ENCODE data around the gene PLCXD1. TPM values are rescaled to one million over a fixed set of nuclear protein-coding genes. Genes with fewer than 3 reads are reported as not detected.

Gene PLCXD1
- total RNA-seq, 1 donor from 2014 or later: 25.7 TPM

GRCh38 chrX:337331-337831 is 56.2 kb downstream of the PLCXD1 start:
- Mint-ChIP-seq H3K27me3 (ENCODE audit: insufficient read depth, low read depth) (peaks cover 2% of the 10 kb centered on the region), H3K9me3 (peaks cover 30% of the 10 kb centered on the region), H3K4me1 (no peaks in the 10 kb centered on the region), H3K4me3 (no peak overlapping the region), H3K36me3 (peaks cover 37% of the 10 kb centered on the region), H3K27ac (no peak overlapping the region)
- H3K27me3 ChIP-seq: no peaks in the 10 kb centered on the region
- H3K9me3 ChIP-seq (ENCODE audit: low read depth): no peaks in the 10 kb centered on the region
- H3K4me3 ChIP-seq: no peak overlapping the region
- no peaks in the 10 kb centered on the region for H3K36me3 ChIP-seq
- no peak overlapping the region for H2AFZ ChIP-seq (replicated peaks)
- no peak for DNase-seq (ENCODE audit: low spot score)
- H3K9ac ChIP-seq: no peak overlapping the region
- H3K27ac ChIP-seq: no peak overlapping the region
- no peaks in the 10 kb centered on the region for H3F3A ChIP-seq (ENCODE audit: low read depth)
- no peak overlapping the region for H3K4me2 ChIP-seq
- no peaks in the 10 kb centered on the region for H3K4me1 ChIP-seq
- no peaks in the 10 kb centered on the region for H3K79me2 ChIP-seq (ENCODE audit: low read depth)
- TF ChIP-seq CTCF (IDR thresholded peaks at IDR 0.05): no peak
- TF ChIP-seq EZH2phosphoT487 (IDR thresholded peaks at IDR 0.05): no peak
- no peak for TF ChIP-seq EZH2 (IDR thresholded peaks at IDR 0.05)
- no peaks in the 10 kb centered on the region for H4K20me1 ChIP-seq (ENCODE audit: low read depth)

- Histone ChIP-seq H3K79me2 (ENCODE audit: low read depth) (no peaks in the 10 kb centered on the region), H3K27me3 (no peaks in the 10 kb centered on the region), H3K4me2 (no peak overlapping the region), H2AFZ (replicated peaks) (no peak overlapping the region), H4K20me1 (ENCODE audit: low read depth) (no peaks in the 10 kb centered on the region), H3K36me3 (no peaks in the 10 kb centered on the region), H3K9me3 (ENCODE audit: low read depth) (no peaks in the 10 kb centered on the region), H3K27ac (no peak overlapping the region), H3K4me1 (no peaks in the 10 kb centered on the region), H3F3A (ENCODE audit: low read depth) (no peaks in the 10 kb centered on the region), H3K4me3 (no peak overlapping the region), H3K9ac (no peak overlapping the region)
- peaks cover 30% of the 10 kb centered on the region for H3K9me3 Mint-ChIP-seq
- peaks cover 2% of the 10 kb centered on the region for H3K27me3 Mint-ChIP-seq (ENCODE audit: insufficient read depth, low read depth)
- peaks cover 37% of the 10 kb centered on the region for H3K36me3 Mint-ChIP-seq
- no peak for DNase-seq (ENCODE audit: low spot score)
- H3K4me3 Mint-ChIP-seq: no peak overlapping the region
- H3K4me1 Mint-ChIP-seq: no peaks in the 10 kb centered on the region
- no peak for TF ChIP-seq EZH2 (IDR thresholded peaks at IDR 0.05)
- no peak for TF ChIP-seq CTCF (IDR thresholded peaks at IDR 0.05)
- TF ChIP-seq EZH2phosphoT487 (IDR thresholded peaks at IDR 0.05): no peak
- H3K27ac Mint-ChIP-seq: no peak overlapping the region
These were observed 57.2 kb downstream of the PLCXD1 start for GRCh38 chrX:338281-338835.

DNA sequence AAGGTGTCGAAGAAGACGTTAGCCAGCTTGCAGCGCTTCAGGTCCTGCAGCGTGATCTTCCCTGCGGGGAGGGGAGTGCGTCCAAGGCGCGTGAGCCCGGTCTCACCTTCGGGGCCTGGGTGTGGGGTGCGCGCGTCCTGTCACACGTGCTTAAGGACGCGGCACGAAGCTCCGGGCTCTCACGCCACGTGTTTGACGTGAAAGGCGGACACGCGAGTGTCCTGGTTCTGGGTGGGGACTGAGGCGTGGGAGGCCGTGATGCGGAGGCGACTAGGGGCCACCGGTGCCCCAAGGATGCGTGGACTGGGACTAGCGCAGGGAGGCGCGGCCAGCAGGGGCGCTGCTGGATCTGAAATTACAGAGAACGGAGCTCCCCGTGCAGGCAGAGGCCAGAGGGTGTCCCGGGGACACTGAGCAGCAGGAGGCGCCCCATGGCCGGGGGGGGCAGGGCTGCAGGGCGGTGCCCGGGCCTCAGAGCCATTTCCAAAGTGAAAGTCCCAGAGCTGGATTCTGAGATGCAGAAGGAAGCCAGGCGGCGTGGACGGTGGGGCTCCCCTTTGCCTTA is 57.7 kb downstream of the PLCXD1 start:
- Mint-ChIP-seq H3K4me1 (no peaks in the 10 kb centered on the region), H3K36me3 (peaks cover 37% of the 10 kb centered on the region), H3K27me3 (ENCODE audit: insufficient read depth, low read depth) (peaks cover 2% of the 10 kb centered on the region), H3K4me3 (no peak overlapping the region), H3K9me3 (peaks cover 30% of the 10 kb centered on the region), H3K27ac (no peak overlapping the region)
- Histone ChIP-seq H3K4me1 (no peaks in the 10 kb centered on the region), H3K27me3 (no peaks in the 10 kb centered on the region), H2AFZ (replicated peaks) (no peak overlapping the region), H3K9ac (no peak overlapping the region), H3K9me3 (ENCODE audit: low read depth) (no peaks in the 10 kb centered on the region), H3K4me3 (no peak overlapping the region), H3K79me2 (ENCODE audit: low read depth) (no peaks in the 10 kb centered on the region), H3K4me2 (no peak overlapping the region), H3K36me3 (no peaks in the 10 kb centered on the region), H4K20me1 (ENCODE audit: low read depth) (no peaks in the 10 kb centered on the region), H3F3A (ENCODE audit: low read depth) (no peaks in the 10 kb centered on the region), H3K27ac (no peak overlapping the region)
- no peak for DNase-seq (ENCODE audit: low spot score)
- TF ChIP-seq EZH2 (IDR thresholded peaks at IDR 0.05) (no peak), CTCF (IDR thresholded peaks at IDR 0.05) (peak; percentile 8), EZH2phosphoT487 (IDR thresholded peaks at IDR 0.05) (no peak)

Measured in neural progenitor cell (in vitro differentiated cells).